ENCODE measurements around the gene DNAL1. TPM values are rescaled to one million over a fixed set of nuclear protein-coding genes. Genes with fewer than 3 reads are reported as not detected.

The DNAL1 gene
- total and polyA plus RNA-seq, 2 of the 13 experiments (the other 11 are each of a cell fraction or from before 2014, with no cell fraction given): 1.4 to 13.3 TPM

DNA sequence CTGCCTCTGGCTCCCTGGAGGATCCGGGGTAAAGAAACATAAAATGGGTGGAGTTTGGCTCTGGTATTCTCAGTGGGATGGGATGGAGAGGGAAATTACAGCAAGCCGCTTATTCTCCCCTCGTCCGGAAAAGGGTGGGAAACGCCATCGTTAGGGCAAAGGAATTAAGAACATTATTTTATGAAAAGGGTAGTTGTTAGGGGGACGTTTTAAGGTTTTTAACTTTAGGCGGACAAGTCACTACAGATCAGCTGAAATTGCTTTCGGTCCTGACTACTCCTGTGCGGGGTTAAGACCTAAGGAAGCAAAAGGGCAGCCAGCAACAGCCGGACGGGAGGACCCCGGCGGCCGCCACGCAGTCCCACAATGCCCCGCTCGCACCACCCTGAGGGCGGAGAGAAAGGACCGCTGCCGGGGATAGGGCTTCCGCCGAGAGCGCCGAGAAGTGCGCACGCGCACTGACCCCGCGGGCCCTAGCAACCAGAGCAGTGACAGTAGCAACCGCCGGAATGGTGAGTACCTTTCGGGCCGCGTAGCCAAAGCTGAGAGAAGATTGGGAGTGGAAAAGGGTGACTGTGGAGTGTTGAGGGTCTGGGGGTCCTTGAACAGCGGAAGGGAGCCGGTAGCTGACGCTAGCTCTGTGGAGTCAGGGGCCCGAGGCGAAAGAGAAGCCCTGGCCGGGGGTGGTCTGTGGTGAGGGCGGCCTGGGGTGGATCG, at the start of gene DNAL1 (continued):
- peak; percentile 50; the same call in 1 of the 2 replicates for TF ChIP-seq PHF21A (CRISPR knock-in tag; IDR thresholded peaks at IDR 0.05)
- TF ChIP-seq, protein P1, sequence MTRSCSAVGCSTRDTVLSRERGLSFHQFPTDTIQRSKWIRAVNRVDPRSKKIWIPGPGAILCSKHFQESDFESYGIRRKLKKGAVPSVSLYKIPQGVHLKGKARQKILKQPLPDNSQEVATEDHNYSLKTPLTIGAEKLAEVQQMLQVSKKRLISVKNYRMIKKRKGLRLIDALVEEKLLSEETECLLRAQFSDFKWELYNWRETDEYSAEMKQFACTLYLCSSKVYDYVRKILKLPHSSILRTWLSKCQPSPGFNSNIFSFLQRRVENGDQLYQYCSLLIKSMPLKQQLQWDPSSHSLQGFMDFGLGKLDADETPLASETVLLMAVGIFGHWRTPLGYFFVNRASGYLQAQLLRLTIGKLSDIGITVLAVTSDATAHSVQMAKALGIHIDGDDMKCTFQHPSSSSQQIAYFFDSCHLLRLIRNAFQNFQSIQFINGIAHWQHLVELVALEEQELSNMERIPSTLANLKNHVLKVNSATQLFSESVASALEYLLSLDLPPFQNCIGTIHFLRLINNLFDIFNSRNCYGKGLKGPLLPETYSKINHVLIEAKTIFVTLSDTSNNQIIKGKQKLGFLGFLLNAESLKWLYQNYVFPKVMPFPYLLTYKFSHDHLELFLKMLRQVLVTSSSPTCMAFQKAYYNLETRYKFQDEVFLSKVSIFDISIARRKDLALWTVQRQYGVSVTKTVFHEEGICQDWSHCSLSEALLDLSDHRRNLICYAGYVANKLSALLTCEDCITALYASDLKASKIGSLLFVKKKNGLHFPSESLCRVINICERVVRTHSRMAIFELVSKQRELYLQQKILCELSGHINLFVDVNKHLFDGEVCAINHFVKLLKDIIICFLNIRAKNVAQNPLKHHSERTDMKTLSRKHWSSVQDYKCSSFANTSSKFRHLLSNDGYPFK (CRISPR knock-in tag; IDR thresholded peaks at IDR 0.05; ENCODE audit: borderline replicate concordance): peak; percentile 76; the same call in 1 of the 2 replicates
- peak; percentile 65; the same call in 1 of the 2 replicates for TF ChIP-seq FOXK1 (CRISPR knock-in tag; IDR thresholded peaks at IDR 0.05; ENCODE audit: borderline replicate concordance, low read depth)

DNA sequence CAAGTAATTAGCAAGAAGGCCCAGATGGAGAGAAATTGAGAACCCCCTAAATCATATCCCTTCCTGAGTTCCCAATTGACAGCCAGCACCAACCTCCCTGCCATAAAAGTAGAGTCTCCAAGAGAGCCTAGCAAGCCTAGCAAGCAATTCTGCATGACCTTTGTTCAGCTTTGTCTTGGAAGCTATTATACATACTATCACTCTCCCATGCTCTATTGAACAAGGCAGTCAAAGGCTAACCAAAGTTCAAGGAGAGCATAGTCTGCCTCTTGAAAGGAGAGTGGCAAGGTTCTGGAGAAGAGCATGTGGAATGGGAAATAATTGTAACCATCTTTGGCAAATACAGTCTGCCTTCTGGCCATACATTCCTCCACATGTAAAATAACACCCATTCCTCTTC, 45.3 kb upstream of the DNAL1 start:
- FAIRE-seq (no peak), ATAC-seq (no peak), DNase-seq (ENCODE audit: low spot score) (no peak)
- H3K4me2 ChIP-seq (ENCODE audit: low read depth, low read length): no peak overlapping the region
- in situ Hi-C loops (cut with HindIII; ENCODE audit: extremely low pct_ligation_motif_present, low pct_unique_long_range_greater_than_20kb) (no loop called here), intact Hi-C loops (cut with micrococcal nuclease; ENCODE audit: unreplicated experiment) (no loop called here)
- no peak overlapping the region for H3K9ac ChIP-seq (ENCODE audit: insufficient read depth, low read depth, low read length)
- H3K27me3 ChIP-seq (ENCODE audit: control insufficient read depth in 1 of 2, insufficient read depth in 2 of 2, low read length in 2 of 2): no peaks in the 10 kb centered on the region; a peak in 1 of 5 replicates
- H3K4me3 ChIP-seq (replicated peaks in 1 of 3; ENCODE audit: insufficient read depth in 1 of 3, low read depth in 2 of 3, low read length in 3 of 3): no peak overlapping the region
- ChIA-PET POLR2A (no interaction called here), CTCF (ENCODE audit: low intra/inter-chr PET ratio, low total read pairs) (no interaction called here)
- H3K36me3 ChIP-seq (replicated peaks in 1 of 2; ENCODE audit: control insufficient read depth in 1 of 2, insufficient read depth in 2 of 2, low read length in 2 of 2): no peaks in the 10 kb centered on the region
- H4K20me1 ChIP-seq (ENCODE audit: insufficient read depth, low read length): no peaks in the 10 kb centered on the region
- H3K4me1 ChIP-seq (ENCODE audit: insufficient read depth, low read length): peaks cover 22% of the 10 kb centered on the region; the same call in 1 of the 2 replicates
- no peak overlapping the region for H3K27ac ChIP-seq (ENCODE audit: extremely low read length, insufficient read depth, low read length)
- H3K9me3 ChIP-seq (ENCODE audit: low read length): no peaks in the 10 kb centered on the region
- no peaks in the 10 kb centered on the region for H3K79me2 ChIP-seq (ENCODE audit: insufficient read depth, low read length)
- BruUV-seq (replicated peaks): no TSS peak
- no peak overlapping the region for H2AFZ ChIP-seq (ENCODE audit: low read length)
- TF ChIP-seq MATR3 (CRISPR knock-in tag; IDR thresholded peaks at IDR 0.05) (no peak), ZNF33A (CRISPR knock-in tag; IDR thresholded peaks at IDR 0.05; ENCODE audit: borderline replicate concordance) (no peak), NR2F2 (IDR thresholded peaks at IDR 0.05; ENCODE audit: borderline replicate concordance, low read depth) (no peak), KLF16 (CRISPR knock-in tag; IDR thresholded peaks at IDR 0.05) (no peak), POLR2A (IDR thresholded peaks at IDR 0.05; ENCODE audit: insufficient read depth in 1 of 2, low read depth in 2 of 2, low read length in 2 of 2) (no peak), NAIF1 (CRISPR knock-in tag; IDR thresholded peaks at IDR 0.05; ENCODE audit: borderline replicate concordance) (no peak), RCOR2 (CRISPR knock-in tag; IDR thresholded peaks at IDR 0.05) (no peak), NFYC (CRISPR knock-in tag; IDR thresholded peaks at IDR 0.05) (no peak), DPF2 (CRISPR knock-in tag; IDR thresholded peaks at IDR 0.05; ENCODE audit: borderline replicate concordance, low read depth) (no peak), ZSCAN20 (CRISPR knock-in tag; IDR thresholded peaks at IDR 0.05; ENCODE audit: borderline replicate concordance) (no peak), CENPX (CRISPR knock-in tag; IDR thresholded peaks at IDR 0.05) (no peak), ZNF546 (CRISPR knock-in tag; conservative IDR thresholded peaks at IDR 0.05) (no peak), ZFYVE20 (CRISPR knock-in tag; IDR thresholded peaks at IDR 0.05; ENCODE audit: borderline replicate concordance, low read depth) (no peak), MED1 (CRISPR knock-in tag; IDR thresholded peaks at IDR 0.05) (no peak), ATAD3A (CRISPR knock-in tag; IDR thresholded peaks at IDR 0.05) (no peak)
- TF ChIP-seq, protein P2, sequence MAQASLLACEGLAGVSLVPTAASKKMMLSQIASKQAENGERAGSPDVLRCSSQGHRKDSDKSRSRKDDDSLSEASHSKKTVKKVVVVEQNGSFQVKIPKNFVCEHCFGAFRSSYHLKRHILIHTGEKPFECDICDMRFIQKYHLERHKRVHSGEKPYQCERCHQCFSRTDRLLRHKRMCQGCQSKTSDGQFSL (CRISPR knock-in tag; IDR thresholded peaks at IDR 0.05): no peak
- TF ChIP-seq, protein P3, sequence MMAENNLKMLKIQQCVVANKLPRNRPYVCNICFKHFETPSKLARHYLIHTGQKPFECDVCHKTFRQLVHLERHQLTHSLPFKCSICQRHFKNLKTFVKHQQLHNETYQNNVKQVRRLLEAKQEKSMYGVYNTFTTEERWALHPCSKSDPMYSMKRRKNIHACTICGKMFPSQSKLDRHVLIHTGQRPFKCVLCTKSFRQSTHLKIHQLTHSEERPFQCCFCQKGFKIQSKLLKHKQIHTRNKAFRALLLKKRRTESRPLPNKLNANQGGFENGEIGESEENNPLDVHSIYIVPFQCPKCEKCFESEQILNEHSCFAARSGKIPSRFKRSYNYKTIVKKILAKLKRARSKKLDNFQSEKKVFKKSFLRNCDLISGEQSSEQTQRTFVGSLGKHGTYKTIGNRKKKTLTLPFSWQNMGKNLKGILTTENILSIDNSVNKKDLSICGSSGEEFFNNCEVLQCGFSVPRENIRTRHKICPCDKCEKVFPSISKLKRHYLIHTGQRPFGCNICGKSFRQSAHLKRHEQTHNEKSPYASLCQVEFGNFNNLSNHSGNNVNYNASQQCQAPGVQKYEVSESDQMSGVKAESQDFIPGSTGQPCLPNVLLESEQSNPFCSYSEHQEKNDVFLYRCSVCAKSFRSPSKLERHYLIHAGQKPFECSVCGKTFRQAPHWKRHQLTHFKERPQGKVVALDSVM (CRISPR knock-in tag; IDR thresholded peaks at IDR 0.05): no peak

All from HepG2 (cell line).